NCI-H2107 (cell line): Measurements from ENCODE around the gene ABHD14A.

Experiments used
- DNase-seq: peaks from one replicate; lab custom pipeline; 2025; lab: John Stamatoyannopoulos, UW

ABHD14A gene

DNA sequence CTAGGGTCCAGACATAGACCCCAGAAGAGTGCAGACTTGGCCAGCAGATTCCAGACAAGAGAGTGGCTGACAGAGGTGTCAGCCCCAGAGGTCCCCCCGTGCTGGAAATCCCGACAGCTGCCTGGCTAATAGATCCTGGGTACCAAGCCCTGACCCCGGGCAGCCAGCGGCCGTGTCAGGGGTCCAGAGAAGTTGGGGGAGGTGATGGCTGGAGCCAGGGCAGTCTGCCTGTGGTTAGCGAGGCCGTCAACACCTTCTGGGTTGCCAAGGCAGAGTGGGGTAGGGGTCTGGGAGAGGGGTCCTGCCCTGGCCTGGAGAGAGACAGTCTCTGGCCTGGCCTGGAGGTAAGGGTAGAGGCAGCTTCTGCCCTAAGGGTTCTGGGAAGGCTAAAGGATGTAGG is 45.9 kb downstream of the ABHD14A start:
- DNase-seq, result no peak

- peak; percentile 9 for DNase-seq
These were observed 46.8 kb downstream of the ABHD14A start for GRCh38 chr3:52021489-52022268.

DNA sequence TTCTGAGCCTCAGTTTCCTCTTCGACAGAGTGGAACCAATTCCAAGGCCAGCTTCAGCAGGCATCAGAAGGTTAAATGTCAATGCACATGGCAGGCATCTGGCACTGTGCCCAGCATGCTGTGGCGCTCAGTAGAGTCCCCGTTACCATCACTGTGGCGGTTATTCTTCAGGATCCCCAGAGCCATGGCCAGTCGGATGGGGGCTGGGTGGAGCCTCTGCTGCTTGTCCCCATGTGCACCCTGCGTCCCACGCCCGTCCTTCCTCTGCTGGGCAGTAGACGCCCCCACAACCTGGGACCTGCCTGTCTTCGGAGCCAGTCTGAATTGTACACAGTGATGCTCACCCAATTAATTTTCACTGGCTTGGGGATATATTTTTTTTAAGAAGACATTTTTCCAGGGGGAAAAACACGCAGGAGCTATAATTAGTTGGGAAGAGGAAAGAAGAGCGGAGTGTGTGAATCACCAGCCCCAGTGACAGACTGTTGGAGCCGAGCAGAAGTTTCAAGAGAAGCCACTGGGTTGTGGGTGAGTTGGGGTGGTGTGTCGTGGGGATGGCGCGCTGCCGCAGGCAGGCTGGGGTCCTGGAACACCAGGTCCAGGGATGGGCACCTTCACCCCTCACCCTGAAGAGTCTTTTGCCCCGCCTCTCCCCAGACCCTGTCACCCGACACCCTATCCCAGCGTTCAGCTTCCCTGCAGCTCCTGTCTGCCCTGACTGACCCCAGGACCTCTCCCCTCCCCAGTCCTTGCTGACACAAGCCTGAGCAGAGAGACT is 47.6 kb downstream of the ABHD14A start:
- no peak for DNase-seq

DNA sequence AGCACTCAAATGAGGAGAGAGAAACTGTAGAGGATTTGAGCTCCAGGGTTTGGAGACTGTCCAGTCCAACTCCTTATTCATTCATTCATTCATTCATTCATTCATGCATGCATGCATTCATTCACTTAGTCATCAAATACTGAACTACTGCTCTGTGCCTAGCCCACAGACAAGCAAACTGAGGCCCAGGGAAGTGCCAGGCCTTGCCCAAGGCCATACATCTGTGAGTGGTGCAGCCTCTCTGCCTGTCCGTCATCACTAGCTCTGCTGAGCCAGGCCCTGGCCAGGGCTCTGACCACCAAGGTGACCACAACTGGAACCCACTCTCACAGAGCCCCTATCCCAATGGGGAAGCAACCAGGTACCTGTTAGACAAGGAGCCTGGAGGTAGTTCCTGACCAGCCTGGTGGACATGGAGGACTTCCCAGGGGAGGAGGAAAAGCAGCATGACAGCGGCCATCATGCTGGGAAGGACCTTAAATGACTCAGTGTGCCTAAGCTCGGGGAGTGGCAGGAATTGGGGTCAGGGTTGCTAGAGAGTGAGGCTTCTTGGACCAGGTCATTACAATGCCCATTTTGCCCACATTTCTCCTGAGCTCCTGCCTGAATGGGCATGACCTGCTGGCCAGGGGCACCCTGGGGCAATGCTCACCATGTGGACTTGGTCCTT is 48.4 kb downstream of the ABHD14A start:
- no peak for DNase-seq

- DNase-seq, result no peak
These were observed 49.2 kb downstream of the ABHD14A start for GRCh38 chr3:52023860-52024764.

- DNase-seq, result no peak
These were observed 50.0 kb downstream of the ABHD14A start for GRCh38 chr3:52024765-52025452.

DNA sequence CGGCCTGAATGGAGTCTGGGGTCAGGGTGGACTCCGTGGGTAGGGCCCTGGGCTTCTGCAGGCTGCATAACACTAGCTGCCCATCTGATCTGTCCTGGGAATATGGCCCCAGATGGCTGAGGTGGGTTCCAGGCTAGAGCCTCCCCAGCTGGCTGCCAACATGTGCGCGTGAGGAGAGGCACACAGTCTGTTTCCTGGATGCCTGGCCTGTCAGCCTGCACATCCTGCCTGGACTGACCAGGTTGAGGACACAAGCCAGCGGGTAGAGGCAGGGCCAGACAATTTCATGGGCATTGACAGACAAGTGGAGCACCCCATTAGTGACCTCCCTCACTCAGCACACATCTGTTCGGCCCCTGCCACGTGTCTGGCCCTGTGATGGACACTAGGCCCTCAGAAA is 50.6 kb downstream of the ABHD14A start:
- no peak for DNase-seq

DNA sequence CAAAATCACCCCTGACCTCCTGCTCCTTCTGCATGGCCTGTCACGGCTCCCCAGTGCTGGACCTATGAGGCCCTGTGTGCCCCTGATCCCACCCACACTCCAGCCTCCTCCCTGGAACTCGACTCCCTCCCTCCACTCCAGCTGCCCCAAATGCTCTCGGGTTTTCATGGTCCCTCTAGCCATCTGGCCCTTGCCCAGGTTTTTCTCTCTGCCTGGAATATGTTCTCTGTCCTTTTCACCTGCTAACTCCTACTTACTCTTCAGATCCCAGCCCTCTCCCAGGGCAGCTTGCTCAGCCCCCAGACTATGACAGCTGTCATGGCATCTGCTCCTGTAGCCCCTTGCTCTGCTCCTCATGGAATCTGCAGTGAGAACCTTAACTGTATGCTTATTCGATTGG is 51.2 kb downstream of the ABHD14A start:
- DNase-seq, result no peak

DNA sequence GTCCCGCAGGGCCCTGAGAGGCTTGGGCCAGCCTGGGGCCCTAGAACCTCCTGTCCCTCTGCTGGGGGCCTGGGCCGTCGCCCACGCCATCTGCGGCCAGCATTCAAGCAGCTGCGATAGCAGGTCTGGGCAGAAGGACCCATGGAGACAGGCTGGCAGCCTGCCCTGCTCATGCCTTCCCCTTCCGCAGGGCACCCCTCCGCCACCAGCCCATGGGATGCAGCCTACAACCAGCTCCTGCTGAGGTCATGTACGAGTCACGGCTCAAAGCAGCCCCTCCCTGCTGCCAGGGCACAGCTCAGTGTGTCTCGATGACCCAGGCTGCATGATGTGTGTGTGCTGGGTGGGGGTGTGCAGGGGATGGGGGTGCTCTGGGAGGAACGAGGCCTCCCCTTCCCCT is 53.7 kb downstream of the ABHD14A start:
- no peak for DNase-seq

DNA sequence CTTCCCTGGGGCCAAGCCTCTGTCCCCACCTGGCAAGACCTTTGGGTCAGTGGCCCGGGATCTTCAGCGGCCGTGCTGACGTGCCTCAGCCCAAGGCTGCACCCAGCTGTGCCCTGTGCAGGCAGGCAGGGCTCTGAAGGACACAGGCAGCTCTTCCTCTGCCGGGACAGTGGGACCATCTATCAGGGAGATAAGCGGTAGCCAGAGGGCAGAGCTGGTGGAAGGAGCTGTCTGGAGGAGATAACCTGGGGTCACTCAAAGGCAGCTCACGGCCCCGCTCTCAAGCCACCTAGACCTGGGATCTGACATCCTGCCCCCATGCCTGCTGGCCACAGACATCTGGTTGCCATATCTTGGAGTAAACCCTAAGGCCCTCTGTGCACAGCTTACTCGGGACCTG is 54.2 kb downstream of the ABHD14A start:
- no peak for DNase-seq

DNA sequence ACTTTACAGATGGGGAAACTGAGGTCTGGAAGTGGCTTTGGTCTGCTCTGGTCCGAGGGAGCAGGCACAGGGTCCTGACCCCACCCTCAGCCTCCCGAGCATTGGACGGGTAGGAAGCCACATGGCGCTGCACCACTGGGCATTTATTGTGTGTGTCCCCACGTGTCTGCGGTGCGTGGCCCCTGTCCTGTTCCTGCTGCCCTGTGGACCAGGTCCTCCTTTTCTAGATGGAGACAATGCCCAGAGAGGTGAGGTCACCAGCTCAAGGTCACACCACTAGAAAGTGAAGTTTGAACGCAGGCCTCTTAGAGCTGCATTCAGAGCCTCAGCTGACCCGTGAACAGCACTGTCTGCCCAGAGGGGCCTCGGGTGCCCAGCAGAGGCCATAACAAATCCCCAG is 54.7 kb downstream of the ABHD14A start:
- no peak for DNase-seq
